Stimulated activated CD4-positive, alpha-beta T cell treated with anti-CD3 and anti-CD28 coated beads, TNF-alpha, amount 100 ng/mL, for 1 hour (primary cell): ENCODE results near the gene ZNRF4.
A peak's percentile ranks its signal among the peaks of the same experiment; 100 is the strongest.
"Not testable (repeated sequence)": the region's sequence is repeated elsewhere in the genome, so short reads cannot be mapped to it uniquely, and the experiment has no call there.

Experiments
- DNase-seq, 3 donors: peaks; one replicate each; pipeline ENCODE4 v3.0.0-alpha.2; 2020; ENCODE audit warnings: low read depth in 3 of 3, low spot score in 1 of 3

ZNRF4 gene

GRCh38 chr19:5472286-5472685 is 17.1 kb downstream of the ZNRF4 start:
- DNase-seq, result no peak

DNA sequence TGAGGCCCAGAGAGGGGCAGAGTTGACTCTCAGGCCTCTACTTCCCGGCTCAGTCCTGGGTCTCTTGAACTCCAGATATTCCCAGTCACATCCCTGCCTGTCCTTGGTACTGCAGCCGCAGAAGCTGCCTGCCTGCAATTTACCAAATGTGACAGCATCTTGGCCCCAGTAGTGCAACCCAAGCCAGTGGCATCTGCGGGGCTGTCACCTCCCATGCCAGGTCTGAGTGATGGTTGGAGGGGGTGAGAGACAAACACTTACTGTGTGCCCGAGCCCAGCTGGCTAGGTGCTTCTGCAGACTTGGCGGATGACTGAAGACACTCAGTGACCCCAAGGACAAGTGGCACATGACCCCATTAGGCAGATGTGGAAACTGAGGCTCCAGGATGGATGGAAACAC is 18.4 kb downstream of the ZNRF4 start:
- no peak for DNase-seq

DNA sequence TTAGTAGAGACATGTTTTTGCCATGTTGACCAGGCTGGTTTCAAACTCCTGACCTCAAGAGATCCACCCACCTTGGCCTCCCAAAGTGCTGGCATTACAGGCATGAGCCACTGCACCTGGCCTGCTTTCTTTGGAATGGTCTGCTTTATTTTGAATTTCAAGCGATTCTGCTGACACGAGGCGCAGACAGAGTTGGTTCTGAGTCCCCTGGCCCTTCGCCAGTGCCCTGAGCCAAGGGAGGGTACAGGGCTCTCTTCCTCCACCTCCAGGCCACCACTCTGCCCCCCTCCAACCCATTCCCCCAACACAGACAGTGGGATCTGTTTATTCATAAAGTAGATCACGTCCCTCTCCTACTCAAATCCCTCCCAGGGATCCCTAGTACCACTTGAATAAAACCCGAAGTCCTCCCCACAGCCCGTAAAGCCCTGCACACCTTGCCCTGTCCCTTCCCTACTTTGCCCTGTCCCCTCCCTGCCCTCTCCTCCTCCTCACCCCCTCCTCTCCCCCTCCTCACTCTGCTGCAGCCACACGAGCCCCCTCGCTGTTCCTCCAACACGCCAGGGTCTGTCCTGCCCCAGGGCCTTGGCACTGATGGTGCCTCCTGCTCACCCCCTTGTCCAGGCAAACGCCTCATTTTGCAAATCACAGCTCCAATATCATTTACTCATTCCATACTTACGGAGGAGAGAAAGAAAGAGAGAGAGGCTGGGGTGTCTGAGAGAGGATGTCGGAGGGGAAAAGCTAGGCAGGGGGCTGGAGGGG is 22.4 kb downstream of the ZNRF4 start:
- DNase-seq, result no peak

GRCh38 chr19:5478241-5478924 is 23.2 kb downstream of the ZNRF4 start:
- no peak for DNase-seq

DNA sequence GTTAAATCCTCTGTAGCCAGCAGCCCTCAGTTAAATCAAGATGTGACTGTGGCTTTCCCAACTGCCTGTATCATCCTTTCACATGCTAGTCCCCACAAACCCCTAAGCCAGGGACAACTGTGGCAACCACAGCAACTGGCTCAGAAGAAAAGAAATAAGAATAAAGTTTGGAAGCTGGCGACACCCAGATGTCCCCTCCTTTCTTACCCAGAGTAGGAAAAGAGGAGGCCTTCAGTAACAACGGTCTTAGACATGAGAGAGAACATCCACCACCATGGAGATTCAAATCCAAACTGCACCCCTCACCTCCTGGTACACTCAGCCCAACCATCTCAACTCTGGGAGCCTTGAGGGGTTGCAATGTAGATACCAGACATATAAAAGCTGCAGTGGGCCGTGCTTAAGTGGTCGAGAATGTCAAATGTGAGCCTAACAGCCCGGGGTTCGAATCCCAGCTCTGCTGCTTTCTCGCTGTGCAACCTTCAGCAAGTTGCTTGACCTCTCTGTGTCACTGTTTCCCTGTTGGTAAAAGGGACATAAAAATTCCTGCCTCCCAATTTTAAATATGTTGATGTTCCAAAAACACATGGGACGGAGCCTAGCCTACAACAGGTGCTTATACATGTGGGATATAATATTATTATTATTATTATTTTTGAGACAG is 23.8 kb downstream of the ZNRF4 start:
- no peak for DNase-seq

GRCh38 chr19:5479958-5480357 is 24.7 kb downstream of the ZNRF4 start:
- no peak for DNase-seq

DNA sequence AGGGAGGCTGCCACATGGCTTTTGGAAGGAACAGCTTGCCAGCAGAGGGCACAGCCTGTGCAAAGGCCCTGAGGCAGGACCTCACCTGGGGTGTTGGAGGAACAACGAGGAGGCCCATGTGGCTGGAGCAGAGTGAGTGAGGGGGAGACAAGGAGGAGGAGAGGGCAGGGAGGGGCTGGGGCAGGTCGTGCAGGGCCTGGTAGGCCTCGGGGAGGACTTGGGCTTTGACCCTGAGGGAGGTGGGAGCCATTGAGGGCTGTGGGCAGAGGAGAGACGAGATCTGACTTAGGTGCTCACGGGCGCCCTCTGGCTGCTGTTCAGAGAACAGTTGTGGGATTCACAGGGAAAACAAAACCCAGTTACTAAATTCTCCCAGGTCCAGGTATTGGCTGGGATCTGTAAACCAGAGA is 25.2 kb downstream of the ZNRF4 start:
- DNase-seq, result peak in 2 of 3 donors; percentile 3 to 8

DNA sequence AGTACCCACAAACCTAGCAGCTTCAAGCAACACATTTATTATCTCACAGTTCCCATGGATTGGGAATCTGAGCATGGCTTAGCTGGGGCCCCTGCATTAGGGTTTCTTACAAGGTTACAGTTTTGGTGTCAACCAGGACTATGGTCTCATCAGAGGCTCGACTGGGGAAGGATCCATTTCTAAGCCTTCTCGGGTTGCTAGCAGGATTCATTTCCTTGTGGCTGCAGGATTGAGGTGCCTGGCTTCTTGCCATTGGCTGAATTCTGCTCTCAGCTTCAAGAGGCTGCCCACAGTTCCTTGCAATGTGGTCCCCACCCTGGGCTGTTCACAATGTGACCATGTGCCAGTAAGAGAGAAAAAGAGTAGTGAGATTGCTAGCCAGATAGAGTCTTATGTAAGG is 26.7 kb downstream of the ZNRF4 start:
- no peak for DNase-seq

DNA sequence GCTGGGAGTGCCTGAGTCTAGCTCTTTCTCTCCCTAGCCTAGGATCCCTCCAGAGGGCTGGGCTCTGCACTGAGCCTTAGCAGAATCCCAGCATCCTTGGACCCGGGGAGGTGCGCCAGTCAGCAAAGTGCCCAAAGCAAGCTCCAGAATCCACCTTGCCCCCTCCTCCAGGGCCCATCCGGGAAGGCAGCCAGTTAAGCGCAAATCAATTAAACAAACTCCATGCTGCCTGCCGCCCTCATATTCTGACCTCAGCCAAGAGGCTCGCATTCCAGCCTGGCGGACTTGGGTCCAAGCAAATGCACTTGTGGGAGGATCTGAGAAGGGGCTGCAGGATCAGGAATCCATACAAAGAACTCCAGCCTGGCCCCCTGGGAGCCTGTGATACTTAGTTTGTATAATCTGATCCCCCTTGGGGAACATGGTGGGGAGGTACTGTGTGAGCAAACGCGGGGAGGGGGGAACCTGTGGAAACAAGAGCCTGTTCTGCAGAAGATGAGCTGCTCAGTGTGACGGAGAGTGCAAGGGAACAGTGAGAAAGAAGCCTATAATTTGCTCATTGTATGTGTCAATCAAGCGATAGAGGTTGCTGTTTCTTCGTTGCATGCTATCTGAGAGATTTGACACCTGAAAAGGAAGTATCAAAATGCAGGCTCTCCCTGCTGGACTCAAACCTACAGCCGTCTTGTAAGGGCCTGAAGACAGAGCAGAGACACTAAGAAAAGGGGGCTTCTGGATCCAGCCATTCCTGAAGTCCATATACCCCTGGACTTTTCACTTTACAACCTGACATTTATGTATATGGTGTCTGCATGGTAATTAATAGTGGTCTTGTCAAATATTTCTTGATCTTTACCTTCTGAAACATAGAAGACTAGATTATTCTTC is 29.4 kb downstream of the ZNRF4 start:
- DNase-seq, result no peak

DNA sequence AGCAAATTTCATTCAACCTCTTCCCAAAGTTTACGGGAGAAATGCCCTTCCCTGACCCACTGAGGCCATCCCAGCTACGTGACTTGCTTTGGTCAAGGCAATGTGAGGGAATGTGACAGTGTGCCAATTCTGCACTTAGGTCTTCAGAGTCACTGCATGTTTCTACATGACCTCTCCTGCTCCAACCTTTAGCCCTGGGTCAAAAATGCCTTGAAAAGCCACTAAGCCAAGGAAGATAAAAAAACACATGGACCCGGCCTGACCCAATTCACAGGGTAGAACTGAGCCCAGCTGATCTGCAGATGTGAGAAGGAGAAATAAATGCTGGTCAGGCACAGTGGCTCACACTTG is 30.0 kb downstream of the ZNRF4 start:
- DNase-seq, result no peak

DNA sequence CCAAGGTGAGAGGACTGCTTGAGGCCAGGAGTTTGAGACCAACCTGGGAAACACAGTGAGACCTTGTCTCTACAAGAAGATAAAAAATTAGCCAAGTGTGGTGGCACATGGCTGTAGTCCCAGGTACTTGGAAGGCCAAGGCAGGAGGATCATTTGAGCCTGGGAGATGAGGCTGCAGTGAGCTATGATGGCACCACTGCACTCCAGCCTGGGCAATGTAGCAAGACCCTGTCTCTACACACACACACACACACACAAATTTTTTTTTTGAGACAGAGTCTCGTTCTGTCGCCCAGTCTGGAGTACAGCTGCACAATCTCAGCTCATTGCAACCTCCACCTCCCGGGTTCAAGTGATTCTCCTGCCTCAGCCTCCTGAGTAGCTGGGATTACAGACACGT is 30.4 kb downstream of the ZNRF4 start:
- not testable (repeated sequence) for DNase-seq

DNA sequence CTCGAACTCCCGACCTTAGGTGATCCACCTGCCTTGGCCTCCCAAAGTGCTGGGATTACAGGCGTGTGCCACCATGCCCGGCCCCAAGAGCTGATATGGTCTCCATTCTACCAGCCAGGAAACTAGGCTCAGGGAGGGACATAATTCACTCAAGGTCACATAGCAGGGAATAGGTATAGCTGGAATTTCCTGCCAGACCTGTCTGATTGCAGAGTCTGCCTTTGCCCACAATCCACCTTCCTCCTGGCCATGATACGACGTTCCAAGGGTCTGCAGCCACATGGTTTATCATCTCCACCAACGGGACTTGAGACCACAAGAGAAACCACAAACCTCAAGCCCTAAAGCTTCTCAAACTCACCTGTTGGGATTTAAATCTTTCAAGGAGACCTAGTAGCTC is 32.0 kb downstream of the ZNRF4 start:
- no peak for DNase-seq

DNA sequence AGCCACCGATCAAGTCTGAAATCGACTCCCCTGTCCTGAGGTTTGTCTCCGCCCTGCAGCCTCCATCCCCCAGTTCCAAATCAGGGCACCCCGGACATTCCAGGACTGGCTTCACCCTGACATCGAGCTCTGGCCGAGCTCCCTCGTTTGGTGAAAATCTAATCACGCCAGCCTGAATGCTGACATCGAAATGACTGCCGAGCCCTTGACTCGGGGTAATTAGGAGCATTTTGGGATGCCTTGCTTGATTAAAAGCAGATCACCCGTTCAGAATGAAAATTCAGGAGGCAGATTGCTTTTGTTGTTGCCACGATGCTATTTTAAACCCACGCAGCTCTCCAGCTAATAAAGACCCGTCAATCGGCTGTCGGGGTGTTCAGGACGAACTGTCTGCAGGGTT is 34.3 kb downstream of the ZNRF4 start:
- DNase-seq, result no peak

GRCh38 chr19:5491565-5491964 is 36.3 kb downstream of the ZNRF4 start:
- no peak for DNase-seq

DNA sequence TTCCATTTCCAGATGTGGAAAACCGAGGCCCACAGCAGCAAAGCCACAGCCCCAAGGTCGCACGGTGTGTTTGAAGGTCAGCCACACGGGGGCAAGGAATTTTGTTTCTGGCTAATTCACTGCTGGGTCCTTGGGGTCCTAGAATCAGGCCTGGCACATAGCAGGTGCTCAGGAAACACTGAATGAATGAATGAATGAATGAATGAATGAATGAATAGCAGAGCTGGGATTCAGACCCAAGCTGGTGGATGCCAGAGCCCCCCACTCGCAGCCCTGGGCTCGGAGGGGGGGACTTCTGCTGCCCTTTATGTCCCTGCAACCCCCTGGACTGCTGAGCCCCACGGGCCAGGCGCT is 37.0 kb downstream of the ZNRF4 start:
- DNase-seq, result no peak

DNA sequence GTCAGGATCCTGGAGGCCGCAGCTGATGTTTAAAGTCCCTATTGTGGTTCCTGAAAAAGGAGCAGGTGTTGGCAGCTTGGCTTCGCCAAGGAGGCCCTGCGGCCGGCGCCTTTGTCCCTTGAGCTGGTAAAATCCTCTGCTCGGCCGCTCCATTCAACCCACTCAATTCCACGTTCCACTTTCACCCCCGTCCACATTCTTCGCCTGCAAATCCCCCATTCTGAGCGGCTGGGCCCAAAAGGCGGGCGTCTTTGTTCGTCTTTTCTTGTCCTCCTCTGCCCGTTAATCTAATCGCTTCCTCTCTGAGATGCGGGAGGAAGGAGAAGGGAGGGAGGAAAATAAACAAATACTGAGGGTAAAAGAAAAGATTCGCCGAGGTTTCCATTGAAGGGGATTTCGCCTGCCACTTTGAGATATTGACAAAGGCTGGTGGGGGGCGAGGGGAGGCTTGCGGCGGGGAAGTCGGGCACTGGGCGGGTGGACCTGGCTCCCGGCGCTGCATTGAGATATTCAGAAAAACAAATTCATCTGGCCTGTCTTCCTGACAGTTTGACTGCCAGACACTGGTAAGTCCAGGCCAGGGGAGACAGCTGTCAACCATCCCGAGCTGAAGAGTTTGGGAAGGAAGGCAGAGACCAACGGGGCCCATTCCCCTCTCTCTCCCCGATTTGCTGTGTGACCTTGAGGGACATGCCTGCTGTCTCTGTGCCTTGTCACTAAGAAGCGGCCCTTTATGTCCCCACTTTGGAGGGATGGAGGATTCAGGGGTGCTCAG is 37.6 kb downstream of the ZNRF4 start:
- DNase-seq, result no peak

GRCh38 chr19:5494773-5495172 is 39.6 kb downstream of the ZNRF4 start:
- DNase-seq, result no peak

DNA sequence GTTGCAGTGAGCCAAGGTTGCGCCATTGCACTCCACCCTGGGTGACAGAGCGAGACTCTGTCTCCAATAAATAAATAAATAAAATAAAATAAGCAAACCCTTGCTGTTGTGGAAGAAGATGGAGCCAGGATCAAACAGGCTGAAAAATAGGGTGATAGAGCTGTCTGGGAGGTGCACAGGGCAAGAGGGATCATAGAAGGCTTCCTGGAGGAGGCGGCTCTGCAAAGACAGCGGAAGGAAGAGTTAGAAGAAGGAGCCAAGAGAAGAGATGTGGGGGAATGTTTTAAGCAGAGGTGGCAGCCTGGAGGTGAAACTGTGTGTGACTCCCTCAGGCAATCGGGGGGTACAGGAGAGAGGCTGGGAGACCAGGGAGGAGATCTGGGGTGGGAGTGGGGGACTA is 40.6 kb downstream of the ZNRF4 start:
- DNase-seq, result no peak

DNA sequence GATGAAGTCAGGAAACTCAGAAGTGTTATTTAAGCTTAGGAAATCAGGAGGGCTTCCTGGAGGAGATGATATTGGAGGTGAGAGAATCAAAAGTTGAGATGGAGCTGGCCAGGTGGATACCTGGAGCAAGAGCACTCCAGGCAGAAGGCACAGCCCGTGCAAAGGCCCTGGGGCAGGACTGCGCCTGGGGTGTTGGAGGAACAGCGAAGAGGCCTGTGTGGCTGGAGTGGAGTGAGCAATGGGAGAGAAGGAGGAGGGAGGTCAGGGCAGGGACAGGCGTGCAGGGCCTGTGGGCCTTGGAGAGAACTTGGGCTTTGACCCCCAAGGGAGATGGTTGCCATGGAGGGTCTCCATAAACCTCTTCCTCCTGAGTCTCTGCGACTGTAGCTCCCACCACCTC is 42.1 kb downstream of the ZNRF4 start:
- DNase-seq, result no peak

GRCh38 chr19:5498830-5499550 is 43.8 kb downstream of the ZNRF4 start:
- no peak for DNase-seq
